G401.6 (cell line): ENCODE measurements around the gene CSNK2A1.

Source experiments
- FAIRE-seq: peaks from 2 replicates; lab custom pipeline; 2012; peaks lifted over from hg19 to GRCh38; lab: Jason Lieb, UNC

CSNK2A1 gene

DNA sequence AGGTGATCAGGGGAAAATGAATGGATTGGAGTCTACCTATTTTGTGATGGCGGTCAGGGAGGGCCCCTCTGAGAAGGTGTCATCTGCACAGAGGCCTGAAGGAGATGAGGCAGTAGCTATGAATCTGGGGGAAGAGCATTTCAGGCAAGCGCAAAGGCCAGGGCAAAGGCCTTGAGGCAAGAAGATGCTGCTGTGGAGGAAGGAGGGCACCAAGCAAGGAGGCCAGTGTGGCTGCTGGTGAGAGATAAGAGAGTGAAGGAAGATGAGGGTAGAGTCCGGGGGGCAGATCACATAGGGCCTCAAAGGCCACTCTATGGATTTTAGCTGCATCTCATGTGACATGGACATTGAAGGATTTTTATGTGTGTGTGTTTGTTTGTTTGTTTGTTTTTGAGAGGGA, 20.6 kb upstream of the CSNK2A1 start:
- no peak for FAIRE-seq

DNA sequence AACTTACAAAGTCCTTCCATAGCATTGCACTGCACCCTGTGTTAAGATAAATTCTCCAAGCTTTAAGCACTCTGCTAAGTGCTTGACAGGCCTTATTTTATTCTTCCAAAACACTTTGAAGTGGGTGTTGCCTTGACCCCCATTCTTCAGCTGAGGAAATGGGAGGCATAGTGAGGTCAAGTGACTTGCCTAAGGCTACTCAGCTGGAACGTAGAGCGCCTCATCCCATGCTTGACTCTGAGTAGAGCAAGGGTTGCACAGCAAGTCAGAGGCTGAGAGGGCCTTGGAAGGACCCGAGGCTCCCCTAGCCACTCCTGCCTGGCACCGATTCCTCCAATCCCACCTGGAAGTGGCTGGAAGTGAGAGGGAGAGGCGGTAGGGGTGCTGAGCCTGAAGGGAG, 19.6 kb upstream of the CSNK2A1 start:
- no peak for FAIRE-seq

DNA sequence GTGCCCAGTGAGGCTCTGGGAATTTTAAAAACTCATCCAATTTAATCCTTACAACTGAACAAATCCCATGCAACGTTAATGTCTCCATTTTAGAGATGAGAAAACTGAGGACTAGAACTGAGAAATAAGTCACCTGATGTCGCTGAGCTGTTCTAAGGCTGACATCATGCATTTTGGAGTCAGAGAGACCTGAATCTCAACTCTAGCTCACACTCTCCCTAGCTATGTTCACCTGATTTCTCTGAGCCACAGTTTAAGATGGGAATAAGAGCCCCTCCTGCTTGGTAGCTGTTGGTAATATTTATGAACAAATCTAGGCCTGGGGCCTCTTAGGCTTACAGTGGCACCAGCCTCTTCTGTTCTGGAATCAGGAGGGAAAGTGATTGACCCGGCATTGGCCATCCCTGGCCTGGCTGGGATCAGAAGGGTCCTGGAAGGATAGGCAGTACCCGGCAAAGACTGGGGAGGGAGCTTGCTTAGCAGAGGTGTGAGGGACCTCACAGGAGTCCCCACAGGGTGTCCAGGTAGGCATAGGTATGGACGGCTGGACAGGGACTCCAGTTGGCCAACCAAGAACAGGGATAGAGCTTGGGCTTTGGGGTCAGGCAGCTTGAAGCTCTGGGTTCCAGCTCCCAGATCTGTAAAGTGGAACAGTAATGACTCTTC, 18.8 kb upstream of the CSNK2A1 start:
- FAIRE-seq = no peak

DNA sequence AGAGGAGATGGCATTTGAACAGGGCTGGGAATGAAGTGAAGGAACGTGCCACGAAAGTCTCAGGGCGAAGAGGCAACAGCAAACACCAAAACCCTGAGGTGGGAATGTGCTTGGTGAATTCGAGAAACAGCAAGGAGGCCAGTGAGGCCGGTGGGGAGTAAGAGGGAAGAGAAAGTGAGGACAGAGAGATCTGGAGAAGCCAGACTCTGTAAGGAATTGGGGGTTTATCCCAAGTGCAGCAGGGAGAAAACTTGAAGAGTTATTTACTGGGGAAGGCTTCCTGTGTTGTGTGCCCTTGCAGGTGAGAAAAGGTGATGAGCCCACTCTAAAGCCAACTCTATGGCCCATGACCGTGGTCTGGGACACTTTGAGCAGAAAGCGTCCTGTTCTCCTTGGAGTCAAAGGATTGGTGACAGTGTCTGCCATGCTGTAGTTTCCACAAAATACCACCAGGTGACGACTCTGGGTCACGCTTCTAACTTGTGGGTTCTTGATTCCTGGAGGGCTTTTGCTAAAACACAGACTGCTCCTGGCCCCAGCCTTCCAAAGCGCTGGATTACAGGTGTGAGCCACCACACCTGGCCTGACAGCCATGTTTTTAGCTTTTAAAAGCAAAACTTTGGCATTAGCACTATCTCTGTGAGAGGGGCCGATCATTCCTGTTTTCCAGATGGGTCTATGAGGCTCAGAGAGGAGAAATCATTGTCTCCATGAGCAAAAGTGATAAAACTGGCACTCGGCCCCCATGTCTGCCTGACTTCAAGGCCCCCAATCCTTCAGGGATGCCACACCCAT, 18.0 kb upstream of the CSNK2A1 start:
- FAIRE-seq = peak; percentile 85

DNA sequence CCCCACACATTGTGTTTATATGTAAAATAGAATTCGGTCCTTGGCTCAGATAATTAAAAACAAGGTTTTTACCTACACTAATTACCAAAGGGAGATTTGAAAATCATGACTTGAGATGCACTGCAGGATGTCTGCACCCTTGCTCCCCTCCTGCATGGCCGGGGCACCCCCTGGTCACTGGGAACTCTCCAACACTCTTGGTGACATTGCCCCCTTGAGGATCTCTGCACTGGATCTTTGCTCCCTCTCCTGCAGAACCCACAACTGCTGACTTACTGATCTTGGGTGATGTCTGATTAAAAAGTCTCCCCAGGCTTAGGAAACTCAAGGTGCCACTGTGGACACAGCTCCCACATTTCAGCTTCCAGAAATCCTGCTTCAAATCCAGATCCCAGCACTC, 17.1 kb upstream of the CSNK2A1 start:
- FAIRE-seq = no peak

DNA sequence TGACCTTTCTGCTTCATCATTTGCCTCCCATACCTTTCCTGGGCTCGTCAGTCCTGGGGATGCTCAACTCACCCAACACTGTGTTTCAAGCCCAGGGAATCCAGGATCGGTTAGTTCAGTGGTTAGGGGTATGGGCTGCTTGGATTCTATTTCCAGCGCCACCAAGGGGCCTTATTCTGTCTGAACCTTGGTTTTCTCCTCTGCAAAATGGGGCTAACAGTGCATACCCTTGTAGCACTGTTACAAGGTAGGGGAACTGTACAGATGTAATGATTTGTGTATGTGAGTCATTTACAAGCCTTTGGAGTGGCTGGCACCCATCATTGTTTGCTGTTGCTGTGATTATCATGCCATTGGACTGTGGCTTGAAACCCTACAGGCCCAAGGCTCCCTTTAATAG, 14.5 kb upstream of the CSNK2A1 start:
- FAIRE-seq = no peak

DNA sequence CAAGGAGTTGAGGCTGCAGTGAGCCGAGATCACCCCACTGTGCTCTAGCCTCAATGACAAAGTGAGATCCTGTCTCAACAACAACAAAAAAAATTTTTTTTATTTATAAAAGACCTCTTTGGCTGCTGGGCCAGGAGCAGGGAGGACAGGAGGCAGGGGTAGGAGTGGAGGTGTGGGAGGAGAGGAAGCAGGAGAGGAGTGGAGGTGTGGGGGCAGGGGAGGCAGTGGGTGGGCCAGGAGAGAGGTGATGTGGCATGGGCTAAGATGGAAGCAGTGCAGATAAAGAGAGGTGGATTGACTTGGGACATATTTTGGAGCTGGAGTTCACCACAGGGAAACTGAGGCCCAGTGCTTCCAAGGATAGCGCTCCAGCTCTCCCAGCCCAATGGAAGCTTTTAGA, 13.4 kb upstream of the CSNK2A1 start:
- no peak for FAIRE-seq

DNA sequence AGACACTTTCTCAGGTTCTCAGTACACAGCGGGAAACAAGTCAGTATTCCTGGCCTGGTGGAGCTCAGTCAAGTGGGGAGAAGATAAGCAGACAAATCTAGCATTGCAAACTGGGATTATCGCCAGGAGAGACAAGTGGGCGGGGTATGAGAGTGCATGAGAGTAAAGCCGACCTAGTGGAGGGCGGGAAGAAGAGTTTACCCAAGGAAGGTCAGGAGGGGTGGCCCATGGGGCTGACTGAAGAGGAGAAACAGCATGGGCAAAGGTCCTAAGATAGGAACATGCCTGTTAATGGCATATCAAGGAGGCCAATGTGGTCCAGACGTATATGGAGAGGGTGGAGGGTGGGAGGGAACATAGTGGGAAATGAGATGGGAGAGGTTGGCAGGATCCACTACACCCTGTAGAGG, 12.4 kb upstream of the CSNK2A1 start:
- no peak for FAIRE-seq

DNA sequence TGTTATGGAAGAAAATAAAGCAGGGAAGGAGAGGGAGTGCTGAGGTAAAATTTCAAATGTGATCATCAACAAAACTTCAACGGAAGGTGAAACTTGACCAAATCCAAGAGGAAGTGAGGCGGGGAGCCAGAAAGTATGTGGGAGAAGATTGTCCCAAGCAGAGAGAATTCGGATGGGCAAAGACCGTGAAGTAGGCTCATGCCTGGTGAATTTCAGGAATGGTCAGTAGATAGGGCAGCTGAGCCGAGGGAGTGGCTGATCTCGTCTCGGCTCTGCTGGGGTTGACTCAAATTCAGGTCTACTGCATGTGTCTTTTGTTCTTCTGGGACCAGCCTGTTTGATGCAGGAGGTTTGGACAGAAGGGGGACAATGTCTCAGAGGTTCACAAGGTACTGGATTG, 7.0 kb upstream of the CSNK2A1 start:
- no peak for FAIRE-seq

DNA sequence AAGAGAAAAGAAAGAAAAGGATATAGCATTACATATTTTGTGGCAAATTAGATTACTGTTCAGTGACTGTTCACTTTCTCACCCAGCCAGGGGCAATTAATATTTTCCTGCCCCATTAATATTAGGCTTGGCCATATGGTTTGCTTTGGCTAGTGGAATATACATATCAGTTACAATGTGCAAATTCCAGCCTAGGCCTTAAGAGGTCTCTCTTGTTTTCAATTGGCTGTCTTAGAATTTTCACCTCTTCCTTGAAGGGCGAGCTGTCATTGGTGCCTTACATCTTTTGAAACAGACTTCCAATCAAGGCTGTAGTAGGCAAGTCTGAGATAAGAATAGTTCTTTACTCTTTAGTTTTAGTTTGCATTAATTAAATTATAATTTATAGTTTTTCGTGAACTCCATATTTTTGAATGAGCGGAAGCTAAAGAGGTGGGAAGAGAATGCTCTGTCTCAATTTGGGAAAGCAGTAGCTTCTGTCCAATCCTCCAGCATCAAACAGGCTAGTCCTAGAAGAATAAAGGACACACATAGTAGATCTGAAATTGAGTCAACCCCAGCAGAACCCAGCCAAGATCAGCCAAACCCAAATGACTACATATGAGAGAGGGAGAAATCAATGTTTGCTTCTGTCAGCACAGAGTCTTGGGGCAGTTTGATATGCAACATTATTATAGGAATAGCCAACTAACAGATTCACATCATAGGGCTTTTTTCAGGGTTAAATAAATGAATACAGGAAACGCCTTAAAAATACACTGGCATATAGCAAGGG, 6.3 kb upstream of the CSNK2A1 start:
- FAIRE-seq = no peak

DNA sequence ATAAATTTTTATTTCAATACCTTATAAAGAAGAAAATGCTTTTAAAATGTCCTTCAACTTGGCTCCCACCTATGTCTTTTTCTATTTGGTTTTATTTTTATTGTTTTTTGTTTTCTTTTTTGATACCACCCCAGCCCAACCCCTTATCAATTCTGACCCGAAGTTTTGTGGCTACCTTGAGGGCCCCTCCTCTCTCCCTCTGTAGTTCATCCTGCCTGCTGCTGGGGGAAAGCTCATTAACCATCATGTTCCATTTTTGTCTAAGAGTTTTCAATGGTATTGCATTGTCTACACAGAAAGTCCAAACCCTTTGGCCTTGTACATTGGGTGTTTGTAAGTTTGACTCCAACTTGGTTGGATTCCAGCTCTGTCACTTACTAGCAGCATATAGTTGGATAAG, 5.3 kb upstream of the CSNK2A1 start:
- FAIRE-seq = no peak

DNA sequence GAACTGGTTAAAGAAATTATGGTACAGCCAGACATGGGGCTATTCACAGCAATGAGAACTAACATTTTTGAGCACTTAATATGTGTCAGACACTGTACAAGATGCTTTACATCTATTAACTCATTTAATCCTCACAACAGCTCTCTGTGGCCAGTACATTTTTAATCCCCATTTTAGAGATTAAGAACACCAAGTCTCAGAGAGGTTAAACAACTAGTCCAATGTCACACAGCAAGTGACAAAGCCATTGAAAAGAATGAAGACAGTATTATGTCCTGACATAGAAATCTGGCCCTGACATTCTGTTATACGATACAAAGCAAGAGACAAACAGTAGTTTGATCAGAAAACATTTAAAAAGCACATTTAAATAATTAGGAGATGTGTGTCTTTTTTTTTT, 3.8 kb upstream of the CSNK2A1 start:
- FAIRE-seq = no peak

DNA sequence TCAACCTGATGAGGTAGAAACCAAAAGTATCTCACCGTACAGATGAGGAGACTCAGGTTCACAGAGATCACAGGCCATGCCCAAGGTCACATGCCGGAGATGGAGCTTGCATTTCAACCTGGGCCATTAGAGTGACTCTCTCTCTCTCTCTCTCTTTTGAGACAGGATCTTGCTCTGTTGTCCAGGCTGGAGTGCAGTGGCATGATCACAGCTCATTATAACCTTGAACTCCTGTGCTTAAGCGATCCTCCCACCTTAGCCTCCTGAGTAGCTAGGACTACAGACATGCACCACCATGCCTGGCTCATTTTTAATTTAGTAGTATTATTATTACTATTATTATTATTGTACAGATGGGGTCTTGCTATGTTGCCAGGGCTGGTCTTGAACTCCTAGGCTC, 2.8 kb upstream of the CSNK2A1 start:
- FAIRE-seq = no peak

DNA sequence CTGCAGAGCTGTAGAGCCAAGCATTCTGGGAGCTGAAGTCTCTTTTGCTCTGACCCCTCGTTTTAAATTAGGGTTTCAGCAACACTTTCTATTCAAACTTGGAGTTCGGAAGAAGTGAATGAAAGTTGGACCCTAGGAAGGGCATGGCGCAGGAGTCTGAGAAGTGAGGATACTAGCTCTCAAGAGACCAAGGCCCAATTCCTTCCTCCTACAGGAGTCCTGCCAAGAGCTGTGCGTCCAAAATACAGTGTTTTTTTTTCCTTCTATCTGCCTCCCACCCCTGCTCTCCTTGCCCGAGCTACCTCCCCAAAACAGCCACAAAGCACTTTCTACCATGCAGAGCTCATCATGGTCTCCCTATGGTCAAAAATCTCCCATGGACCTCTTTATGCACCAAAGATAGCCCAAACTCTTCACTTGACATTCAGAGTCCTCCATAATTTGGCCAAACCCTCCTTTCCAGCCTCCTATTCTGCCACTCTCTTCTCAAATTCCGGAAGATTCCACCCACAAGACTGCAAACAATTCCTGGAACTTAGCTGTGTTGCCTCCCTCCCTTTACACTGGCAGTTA, 649 bp upstream of the CSNK2A1 start:
- no peak for FAIRE-seq

DNA sequence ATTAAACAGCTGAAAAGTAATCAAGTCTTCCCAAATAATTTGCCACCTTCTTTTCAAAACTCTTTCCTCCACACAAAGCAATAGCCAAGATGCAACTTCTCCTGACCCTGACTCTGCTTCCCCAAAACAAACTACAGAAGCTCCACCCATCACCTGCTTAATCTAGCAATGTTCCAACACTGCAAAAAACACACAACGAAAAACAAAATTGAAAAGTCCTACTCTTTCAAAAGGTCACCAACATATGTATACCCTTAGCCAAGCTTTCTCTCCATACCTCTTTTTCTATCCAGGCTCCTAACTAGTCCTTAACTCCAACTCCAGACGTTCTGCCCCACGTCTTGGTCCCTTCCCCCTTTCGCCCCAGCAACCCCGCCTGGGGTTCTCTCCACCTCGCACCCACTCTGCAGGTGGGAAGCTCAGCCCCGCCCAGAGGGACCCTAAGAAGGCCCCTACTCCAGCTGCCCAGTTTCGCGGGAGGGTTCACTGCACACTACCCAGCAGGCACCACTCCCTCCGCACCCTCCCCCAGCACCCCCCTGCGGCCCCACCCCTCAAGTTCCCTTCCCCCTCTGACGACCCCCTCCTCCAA, 717 bp downstream of the CSNK2A1 start:
- FAIRE-seq = no peak

DNA sequence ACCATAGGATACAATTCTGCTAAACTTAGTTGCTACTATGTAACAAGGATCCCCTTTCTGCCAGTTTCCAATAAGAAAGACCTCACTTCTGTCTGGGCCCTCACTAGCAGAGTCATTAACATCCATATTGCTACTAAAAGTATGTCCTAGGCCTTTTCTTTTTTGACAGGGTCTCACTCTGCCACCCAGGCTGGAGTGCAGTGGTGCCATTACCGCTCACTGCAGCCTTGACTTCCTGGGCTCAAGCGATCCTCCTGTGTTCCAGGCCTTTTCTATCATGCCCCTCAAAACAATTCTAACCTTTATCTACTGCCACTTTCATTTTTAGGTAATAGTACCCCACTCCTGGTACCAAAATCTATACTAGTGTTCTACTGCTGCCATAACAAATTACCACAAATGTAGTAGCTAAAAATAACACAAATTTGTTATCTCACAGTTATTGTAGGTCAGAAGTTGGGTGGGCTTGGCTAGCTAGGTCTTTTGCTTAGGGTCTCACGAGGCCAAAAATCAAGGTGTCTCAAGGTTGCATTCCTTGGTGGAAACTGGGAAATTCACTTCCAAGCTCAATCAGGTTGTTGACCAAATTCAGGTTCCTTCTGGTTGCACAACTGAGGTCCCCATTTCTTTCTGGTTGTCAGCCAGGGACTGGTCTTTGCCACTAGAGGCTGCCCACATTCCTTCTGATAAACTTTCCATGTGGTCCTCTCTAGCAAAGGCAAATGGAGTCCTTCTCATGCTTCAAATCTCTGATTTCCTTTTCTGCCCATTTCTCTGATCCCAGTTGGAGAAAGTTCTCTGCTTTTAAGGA, 3.0 kb downstream of the CSNK2A1 start:
- no peak for FAIRE-seq

DNA sequence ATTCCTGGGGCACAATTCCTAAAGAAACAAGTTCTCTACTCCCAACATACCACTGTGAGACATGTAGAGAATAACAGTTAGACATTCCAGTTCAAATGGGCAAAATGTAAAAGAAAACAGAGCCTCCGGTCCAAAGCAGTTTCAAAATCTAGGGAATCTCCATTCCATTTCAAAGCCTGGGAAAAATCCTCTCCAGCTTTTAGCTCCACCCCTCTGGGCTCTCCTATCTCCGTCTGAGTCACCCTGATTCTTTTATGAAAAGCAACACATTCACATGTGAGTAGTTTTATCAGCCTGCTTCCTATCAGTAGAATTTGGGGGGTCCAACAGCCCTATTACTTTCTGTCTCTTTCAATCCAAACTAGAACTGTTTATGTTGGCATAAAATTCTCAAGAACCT, 3.7 kb downstream of the CSNK2A1 start:
- FAIRE-seq = no peak

DNA sequence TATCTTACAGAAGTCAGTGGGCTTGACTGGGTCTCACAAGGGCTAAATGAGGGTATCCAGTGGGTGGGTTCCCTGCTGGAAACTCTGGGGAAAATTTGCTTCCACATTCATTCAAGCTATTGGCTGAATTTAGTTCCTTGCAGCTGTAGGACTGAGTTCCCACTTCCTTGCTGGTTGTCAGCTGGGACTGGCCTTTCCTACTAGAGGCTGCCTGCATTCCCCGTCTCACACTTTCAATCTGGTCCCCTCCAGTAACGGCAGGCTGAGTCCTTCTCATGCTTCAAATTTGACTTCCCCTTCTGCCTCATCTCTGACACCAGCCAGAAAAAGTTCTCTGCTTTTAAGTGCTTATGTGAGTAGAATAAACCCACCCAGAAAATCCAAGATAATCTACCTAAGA, 4.4 kb downstream of the CSNK2A1 start:
- FAIRE-seq = no peak

DNA sequence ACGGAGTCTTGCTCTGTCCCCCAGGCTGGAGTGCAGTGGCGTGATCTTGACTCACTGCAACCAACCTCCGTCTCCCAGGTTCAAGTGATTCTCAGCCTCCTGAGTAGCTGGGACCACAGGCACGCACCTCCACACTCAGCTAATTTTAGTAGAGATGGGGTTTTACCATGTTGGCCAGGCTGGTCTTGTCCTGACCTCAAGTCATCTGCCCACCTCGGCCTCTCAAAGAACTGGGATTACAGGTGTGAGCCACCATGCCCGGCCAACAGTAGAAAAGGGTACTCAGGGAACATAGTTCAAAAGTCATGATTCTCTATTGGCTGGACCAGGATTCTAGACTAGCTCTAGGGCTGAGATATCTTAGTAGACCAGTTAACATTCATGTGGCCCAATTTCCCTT, 5.6 kb downstream of the CSNK2A1 start:
- FAIRE-seq = no peak

DNA sequence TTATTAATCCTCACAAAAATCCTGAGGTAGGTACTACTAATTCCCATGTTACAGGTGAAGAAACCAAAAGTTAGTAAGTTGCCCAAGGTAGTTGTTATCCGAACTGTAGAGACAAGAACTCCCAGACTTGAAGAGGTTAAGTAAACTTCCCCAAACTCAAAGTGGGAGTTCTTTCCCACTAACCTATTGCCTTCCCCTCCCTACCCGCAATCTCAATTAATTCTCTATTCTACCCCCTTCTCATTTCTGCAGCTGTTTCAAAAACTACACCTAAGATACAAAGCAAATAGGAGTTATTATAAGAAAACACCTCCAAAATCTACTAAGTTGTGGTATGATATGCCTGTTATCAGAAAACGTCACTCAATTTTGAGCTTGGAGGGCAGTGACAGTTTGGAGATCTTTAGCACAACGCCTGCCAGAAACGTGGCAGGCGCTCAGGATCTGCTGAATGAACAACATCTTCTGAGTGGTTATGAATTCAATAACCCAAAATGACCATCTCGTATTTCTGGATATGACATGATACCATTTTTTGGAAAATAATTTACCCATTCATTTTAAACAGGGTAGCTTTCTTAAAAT, 7.1 kb downstream of the CSNK2A1 start:
- FAIRE-seq = no peak

DNA sequence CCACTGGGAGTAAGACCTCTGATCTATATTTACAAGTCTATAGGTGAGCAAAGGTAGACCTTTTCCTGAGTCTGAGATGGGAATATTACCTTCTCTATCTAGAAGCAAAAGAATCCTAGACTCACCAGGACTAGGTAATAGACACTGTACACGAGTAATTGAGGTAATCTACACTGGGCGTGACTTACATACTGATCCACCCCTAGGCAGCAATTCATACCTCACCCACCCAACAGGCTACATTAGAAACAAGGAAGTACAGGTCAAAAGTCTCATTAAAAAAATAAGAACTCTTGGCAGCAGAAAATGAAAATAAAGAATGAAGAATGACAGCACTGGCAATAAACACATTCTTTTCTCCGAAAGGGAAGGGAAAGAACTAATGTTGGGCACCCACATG, 7.6 kb downstream of the CSNK2A1 start:
- no peak for FAIRE-seq
